H9 (cell line): ENCODE data around the gene DPM1. TPM values are rescaled to one million over a fixed set of nuclear protein-coding genes. Genes with fewer than 3 reads are reported as not detected.
A peak's percentile ranks its signal among the peaks of the same experiment; 100 is the strongest.

Experiments
- DNase-seq: peaks from one replicate; pipeline ENCODE4 v3.0.0-alpha.2; 2017
- H2AFZ ChIP-seq: one replicate; pipeline ENCODE4 v1.6.1; 2013; ENCODE audit warnings: mild to moderate bottlenecking, low read length, control low read depth, moderate library complexity
- H2AK5ac ChIP-seq: 2 replicates; pipeline ENCODE4 v1.6.1; 2013; ENCODE audit warnings: low read length, control low read depth, mixed read lengths; ENCODE audit not compliant: insufficient read length
- H2BK120ac ChIP-seq: one replicate; pipeline ENCODE4 v1.6.1; 2013; ENCODE audit warnings: low read depth, mild to moderate bottlenecking, low read length, control low read depth, inconsistent platforms; ENCODE audit not compliant: poor library complexity, severe bottlenecking
- H2BK12ac ChIP-seq: 2 replicates; pipeline ENCODE4 v1.6.1; 2013; ENCODE audit warnings: low read length, control low read depth, mixed read lengths, low read depth; ENCODE audit not compliant: insufficient read length
- H2BK15ac ChIP-seq: 2 replicates; pipeline ENCODE4 v1.6.1; 2013; ENCODE audit warnings: low read depth, low read length, control low read depth
- H2BK20ac ChIP-seq: one replicate; pipeline ENCODE4 v1.6.1; 2013; ENCODE audit warnings: low read depth, mild to moderate bottlenecking, low read length, control low read depth, inconsistent platforms; ENCODE audit not compliant: poor library complexity, severe bottlenecking
- H2BK5ac ChIP-seq: 2 replicates; pipeline ENCODE4 v1.6.1; 2013; ENCODE audit warnings: low read length, control low read depth, mixed read lengths; ENCODE audit not compliant: insufficient read length
- H3K14ac ChIP-seq: 2 replicates; pipeline ENCODE4 v1.6.1; 2013; ENCODE audit warnings: low read length, control low read depth; ENCODE audit not compliant: insufficient read depth
- H3K18ac ChIP-seq: 2 replicates; pipeline ENCODE4 v1.6.1; 2013; ENCODE audit warnings: low read depth, mild to moderate bottlenecking, mixed read lengths, low read length, control low read depth; ENCODE audit not compliant: insufficient read length
- H3K23ac ChIP-seq: 2 replicates; pipeline ENCODE4 v1.6.1; 2013; ENCODE audit warnings: low read length, control low read depth, mixed read lengths, low read depth; ENCODE audit not compliant: insufficient read length
- H3K23me2 ChIP-seq: 2 replicates; pipeline ENCODE4 v1.6.1; 2013; ENCODE audit warnings: low read depth, mild to moderate bottlenecking, mixed read lengths, low read length, control low read depth; ENCODE audit not compliant: insufficient read length, poor library complexity, severe bottlenecking
- H3K27ac ChIP-seq: 2 replicates; pipeline ENCODE4 v1.5.1; 2013; ENCODE audit warnings: low read length, control low read depth, mixed read lengths, low read depth; ENCODE audit not compliant: insufficient read length
- H3K27me3 ChIP-seq: 2 replicates; pipeline ENCODE4 v1.6.1; 2013; ENCODE audit warnings: low read length, control low read depth, inconsistent platforms; ENCODE audit not compliant: insufficient read depth
- H3K4ac ChIP-seq: 2 replicates; pipeline ENCODE4 v1.6.1; 2013; ENCODE audit warnings: low read depth, mild to moderate bottlenecking, control low read depth, inconsistent platforms, low read length, moderate library complexity
- H3K4me1 ChIP-seq: 2 replicates; pipeline ENCODE4 v1.6.1; 2013; ENCODE audit warnings: low read length, control low read depth, inconsistent platforms; ENCODE audit not compliant: insufficient read depth
- H3K4me2 ChIP-seq: 2 replicates; pipeline ENCODE4 v1.6.1; 2013; ENCODE audit warnings: low read length, control low read depth, mixed read lengths; ENCODE audit not compliant: insufficient read length, insufficient read depth
- H3K56ac ChIP-seq: 2 replicates; pipeline ENCODE4 v1.6.1; 2013; ENCODE audit warnings: low read depth, mild to moderate bottlenecking, mixed read lengths, low read length, control low read depth; ENCODE audit not compliant: insufficient read length
- H3K79me1 ChIP-seq: 2 replicates; pipeline ENCODE4 v1.6.1; 2013; ENCODE audit warnings: low read depth, mild to moderate bottlenecking, moderate library complexity, low read length, control low read depth, inconsistent platforms; ENCODE audit not compliant: insufficient read depth, poor library complexity, severe bottlenecking
- H3K79me2 ChIP-seq: 2 replicates; pipeline ENCODE4 v1.6.1; 2013; ENCODE audit warnings: low read length, control low read depth, inconsistent platforms; ENCODE audit not compliant: insufficient read depth
- H3K9ac ChIP-seq: 2 replicates; pipeline ENCODE4 v1.6.1; 2013; ENCODE audit warnings: low read length, control low read depth, mixed read lengths; ENCODE audit not compliant: insufficient read length; ENCODE audit errors: extremely low read depth
- H3K9me3 ChIP-seq: one replicate; pipeline ENCODE4 v1.6.1; 2013; ENCODE audit warnings: low read depth, low read length, inconsistent platforms; ENCODE audit not compliant: control insufficient read depth
- H3T11ph ChIP-seq: one replicate; pipeline ENCODE4 v1.6.1; 2013; ENCODE audit warnings: mild to moderate bottlenecking, low read length, control low read depth, inconsistent platforms
- H4K20me1 ChIP-seq: one replicate; pipeline ENCODE4 v1.6.1; 2013; ENCODE audit not compliant: control insufficient read depth, insufficient read length, insufficient read depth
- H4K5ac ChIP-seq: 2 replicates; pipeline ENCODE4 v1.6.1; 2013; ENCODE audit warnings: low read depth, mild to moderate bottlenecking, mixed read lengths, low read length, control low read depth; ENCODE audit not compliant: insufficient read length
- H4K8ac ChIP-seq: replicated peaks from 2 replicates; pipeline ENCODE4 v1.6.1; 2013; ENCODE audit warnings: low read length, control low read depth, mixed read lengths, low read depth; ENCODE audit not compliant: insufficient read length
- H4K91ac ChIP-seq: 2 replicates; pipeline ENCODE4 v1.6.1; 2013; ENCODE audit warnings: low read depth, mild to moderate bottlenecking, moderate library complexity, mixed read lengths, low read length, control low read depth; ENCODE audit not compliant: insufficient read length
- H3K27ac Mint-ChIP-seq, 3 experiments: 2 replicates in 2 of 3; 3 replicates in 1 of 3; pipeline ENCODE4 v1.8.0; 2020 to 2021; ENCODE audit warnings: mixed read lengths in 3 of 3, mild to moderate bottlenecking in 1 of 3, moderate library complexity in 1 of 3
- H3K27me3 Mint-ChIP-seq: 2 replicates; pipeline ENCODE4 v1.8.0; 2021; ENCODE audit warnings: low read depth, mild to moderate bottlenecking, moderate library complexity, mixed read lengths
- H3K36me3 Mint-ChIP-seq, 3 experiments: 2 replicates in 2 of 3; 3 replicates in 1 of 3; pipeline ENCODE4 v1.8.0; 2020 to 2021; ENCODE audit warnings: low read depth in 3 of 3, mixed read lengths in 3 of 3; ENCODE audit not compliant: insufficient read depth in 1 of 3
- H3K4me1 Mint-ChIP-seq, 2 experiments: 2 replicates each; pipeline ENCODE4 v1.8.0; 2020; ENCODE audit warnings: mixed read lengths in 2 of 2
- H3K4me3 Mint-ChIP-seq, 2 experiments: 2 replicates in 1 of 2; 3 replicates in 1 of 2; pipeline ENCODE4 v1.8.0; 2020 to 2021; ENCODE audit warnings: mild to moderate bottlenecking in 2 of 2, mixed read lengths in 2 of 2, moderate library complexity in 1 of 2
- H3K9me3 Mint-ChIP-seq, 2 experiments: 2 replicates in 1 of 2; 3 replicates in 1 of 2; pipeline ENCODE4 v1.8.0; 2020; ENCODE audit warnings: mild to moderate bottlenecking in 2 of 2, mixed read lengths in 2 of 2, moderate library complexity in 1 of 2
- CTCF ChIP-seq: fragments of 200-600 bp; sonication (generic); conservative IDR thresholded peaks from 3 replicates; pipeline ENCODE4 v1.8.0; 2021; ENCODE audit warnings: antibody characterized with exemption, mild to moderate bottlenecking
- WGBS: extraction: QIAGEN DNeasy Blood & Tissue Kit; methylation state at CpG from one replicate; pipeline ENCODE4 v1.1.7; 2013; ENCODE audit warnings: missing lambda C conversion rate, low lambda C conversion rate, mixed read lengths; ENCODE audit not compliant: insufficient read length; ENCODE audit errors: extremely low coverage; 5-methylcytosine and 5-hydroxymethylcytosine counted together
- total RNA-seq: library from RNA; stranded (reverse); gene quantifications from 2 replicates; pipeline ENCODE4 v1.2.1, GENCODE V29; 2021

The DPM1 gene
- total RNA-seq, 1 experiment from 2014 or later, result 64.0 TPM

GRCh38 chr20:50959543-50960126 is 1.3 kb upstream of the DPM1 start:
- H3K23ac ChIP-seq, result no peak overlapping the region
- no peaks in the 10 kb centered on the region; a peak in 1 of 5 replicates for H3K9me3 Mint-ChIP-seq
- no peak overlapping the region for H2BK12ac ChIP-seq
- peaks cover 4% of the 10 kb centered on the region for H3K79me1 ChIP-seq
- peak overlapping the region in 2 of 3 experiments; percentile 81 to 100; a peak in 2 of 7 replicates for H3K27ac Mint-ChIP-seq
- H4K5ac ChIP-seq, result no peak overlapping the region
- H2AK5ac ChIP-seq, result no peak overlapping the region
- H3K18ac ChIP-seq, result no peak overlapping the region
- no peak for DNase-seq
- H3K4me2 ChIP-seq, result peak overlapping the region; percentile 94
- no peaks in the 10 kb centered on the region for H3K9me3 ChIP-seq
- no peaks in the 10 kb centered on the region; the same call in 1 of the 2 replicates for H3K27me3 Mint-ChIP-seq
- peaks cover 17 to 31% of the 10 kb centered on the region in 2 experiments for H3K4me1 Mint-ChIP-seq
- H3K56ac ChIP-seq, result no peak overlapping the region
- no peak overlapping the region for H2BK15ac ChIP-seq
- no peak overlapping the region for H2BK120ac ChIP-seq
- H2BK5ac ChIP-seq, result no peak overlapping the region
- H3K4me1 ChIP-seq, result peaks cover 2% of the 10 kb centered on the region; the same call in 1 of the 2 replicates
- peaks cover 16 to 24% (median 23%) of the 10 kb centered on the region in 3 experiments; a peak in 6 of 7 replicates for H3K36me3 Mint-ChIP-seq
- peak overlapping the region; percentile 98 for H3K9ac ChIP-seq
- H3K27ac ChIP-seq, result no peak overlapping the region
- H3T11ph ChIP-seq, result no peak overlapping the region
- no peaks in the 10 kb centered on the region for H4K20me1 ChIP-seq
- H4K8ac ChIP-seq, result no peak overlapping the region
- H3K14ac ChIP-seq, result no peak overlapping the region; the same call in 1 of the 2 replicates
- no peak overlapping the region for H3K4ac ChIP-seq
- no peaks in the 10 kb centered on the region for H3K27me3 ChIP-seq
- no CpG with 5 or more reads among the region's 25 CpGs for WGBS
- H3K23me2 ChIP-seq, result peaks cover 10% of the 10 kb centered on the region
- peaks cover 26% of the 10 kb centered on the region for H3K79me2 ChIP-seq
- no peak overlapping the region for H2AFZ ChIP-seq
- peak overlapping the region; percentile 88 to 95 for H3K4me3 Mint-ChIP-seq
- no peak for TF ChIP-seq CTCF
- no peak overlapping the region for H4K91ac ChIP-seq
- H2BK20ac ChIP-seq, result no peak overlapping the region
